ENCODE measurements around the gene MYOCOS. TPM values are rescaled to one million over a fixed set of nuclear protein-coding genes. Genes with fewer than 3 reads are reported as not detected.

MYOCOS gene
- total RNA-seq, 1 experiment from 2014 or later: not detected

- Histone ChIP-seq H4K20me1 (ENCODE audit: insufficient read depth) (no peaks in the 10 kb centered on the region), H3K79me2 (ENCODE audit: insufficient read depth, low read length) (no peaks in the 10 kb centered on the region), H3K4me3 (replicated peaks in 1 of 2; ENCODE audit: low read depth in 1 of 2, low read length in 2 of 2) (no peak overlapping the region), H3K36me3 (ENCODE audit: control insufficient read depth in 1 of 2, insufficient read depth in 2 of 2, low read length in 2 of 2) (no peaks in the 10 kb centered on the region), H2AFZ (ENCODE audit: low read depth, low read length, poor library complexity, severe bottlenecking) (no peak overlapping the region), H3K9ac (ENCODE audit: low read length) (no peak overlapping the region), H3K9me3 (ENCODE audit: control insufficient read depth in 1 of 2, insufficient read depth in 1 of 2, low read depth in 1 of 2, low read length in 2 of 2) (no peaks in the 10 kb centered on the region), H3K27me3 (ENCODE audit: insufficient read depth, low read length) (0 out of 2 replicates have a peak, but pooled peaks cover 3% of the 10 kb centered on the region), H3K9me2 (ENCODE audit: insufficient read depth) (no peaks in the 10 kb centered on the region), H3K27ac (ENCODE audit: low read depth, low read length) (no peak overlapping the region), H3K4me2 (ENCODE audit: low read length) (no peak overlapping the region), H3K4me1 (ENCODE audit: control insufficient read depth in 1 of 2, insufficient read depth in 2 of 2, low read length in 2 of 2) (no peaks in the 10 kb centered on the region)
- BruUV-seq (replicated peaks): no TSS peak
- TF ChIP-seq CBX3 (IDR thresholded peaks at IDR 0.05; ENCODE audit: low read depth) (no peak), SRF (IDR thresholded peaks at IDR 0.05; ENCODE audit: low read depth) (no peak), YY1 (IDR thresholded peaks at IDR 0.05; ENCODE audit: extremely low read depth, insufficient replicate concordance, low read depth, low read length) (no peak), ELF1 (IDR thresholded peaks at IDR 0.05; ENCODE audit: borderline replicate concordance, low read depth) (no peak), REST (IDR thresholded peaks at IDR 0.05; ENCODE audit: low read depth) (no peak), RAD21 (IDR thresholded peaks at IDR 0.05; ENCODE audit: low read depth) (no peak), POLR2AphosphoS5 (IDR thresholded peaks at IDR 0.05; ENCODE audit: low read depth, low read length) (no peak), POLR2A (IDR thresholded peaks at IDR 0.05; ENCODE audit: borderline replicate concordance, extremely low read depth, insufficient read depth, insufficient read length) (no peak), CTCF (IDR thresholded peaks at IDR 0.05 in 2 of 3, conservative IDR thresholded peaks at IDR 0.05 in 1 of 3; ENCODE audit: borderline replicate concordance in 1 of 3, insufficient read depth in 1 of 3, low read depth in 2 of 3, low read length in 2 of 3) (no peak), TCF7L2 (IDR thresholded peaks at IDR 0.05; ENCODE audit: borderline replicate concordance, extremely low read depth, insufficient read depth, insufficient read length) (no peak), MAX (IDR thresholded peaks at IDR 0.05) (no peak), ATF3 (IDR thresholded peaks at IDR 0.05) (no peak), ZNF274 (IDR thresholded peaks at IDR 0.05; ENCODE audit: low read depth, low read length) (no peak), ZFX (IDR thresholded peaks at IDR 0.05) (no peak), JUND (IDR thresholded peaks at IDR 0.05) (no peak), FOSL1 (IDR thresholded peaks at IDR 0.05; ENCODE audit: low read depth) (no peak), SP1 (IDR thresholded peaks at IDR 0.05; ENCODE audit: low read depth) (no peak)
- ChIA-PET CTCF (no interaction called here), RAD21 (ENCODE audit: low non-redundant PET in 1 of 2, low total read pairs in 2 of 2, uncharacterized antibody in 2 of 2, unreplicated experiment in 2 of 2) (no interaction called here), POLR2A (no interaction called here)
- ATAC-seq: no peak
- intact Hi-C loops (cut with micrococcal nuclease): no loop called here
- no peak for DNase-seq (ENCODE audit: low read depth, low spot score)
These were observed 8.8 kb upstream of the MYOCOS start for GRCh38 chr1:171613282-171613681.
